Inflammatory macrophage treated with lipopolysaccharide for 4 hours (primary cell): ENCODE data around the gene CLIC1.

Source experiments
- DNase-seq: peaks from one replicate; pipeline ENCODE4 v3.0.0-alpha.2; 2020

The CLIC1 gene

DNA sequence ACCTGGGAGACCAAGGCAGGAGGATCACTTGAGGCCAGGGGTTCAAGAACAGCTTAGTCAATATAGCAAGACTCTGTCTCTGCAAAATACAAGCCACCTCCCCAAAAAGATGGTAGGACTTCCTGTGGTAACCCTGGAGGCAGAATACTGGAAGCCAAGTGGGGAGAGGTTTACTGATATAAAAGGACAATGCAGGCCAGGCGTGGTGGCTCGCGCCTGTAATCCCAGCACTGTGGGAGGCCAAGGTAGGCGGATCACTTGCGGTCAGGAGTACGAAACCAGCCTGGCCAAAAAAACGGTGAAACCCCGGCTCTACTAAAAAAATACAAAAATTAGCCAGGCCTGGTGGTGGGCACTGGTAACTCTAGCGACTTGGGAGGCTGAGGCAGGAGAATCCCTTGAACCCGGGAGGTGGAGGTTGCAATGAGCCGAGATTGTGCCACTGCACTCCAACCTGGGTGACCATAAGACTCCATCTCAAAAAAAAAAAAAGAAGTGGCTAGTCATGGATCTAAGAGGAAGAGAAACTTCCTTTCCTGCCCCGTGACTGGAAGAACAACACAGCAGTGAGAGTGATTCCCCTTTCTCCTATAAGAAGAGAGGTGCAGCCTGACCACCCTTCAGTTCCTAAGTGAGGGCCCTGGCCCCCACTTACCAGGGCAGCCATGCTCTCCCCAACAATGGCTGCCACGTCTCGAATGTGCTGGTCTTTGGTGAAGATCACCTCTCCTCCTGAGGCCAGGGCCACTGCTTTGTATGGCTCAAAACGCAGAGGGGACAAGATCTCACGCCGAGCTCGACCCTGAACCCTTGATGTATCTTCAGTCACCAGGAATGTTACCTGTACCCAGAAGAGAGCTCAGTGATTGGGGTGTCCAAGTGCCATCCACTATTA lies 32.3 kb upstream of the CLIC1 start:
- DNase-seq, result peak; percentile 88

DNA sequence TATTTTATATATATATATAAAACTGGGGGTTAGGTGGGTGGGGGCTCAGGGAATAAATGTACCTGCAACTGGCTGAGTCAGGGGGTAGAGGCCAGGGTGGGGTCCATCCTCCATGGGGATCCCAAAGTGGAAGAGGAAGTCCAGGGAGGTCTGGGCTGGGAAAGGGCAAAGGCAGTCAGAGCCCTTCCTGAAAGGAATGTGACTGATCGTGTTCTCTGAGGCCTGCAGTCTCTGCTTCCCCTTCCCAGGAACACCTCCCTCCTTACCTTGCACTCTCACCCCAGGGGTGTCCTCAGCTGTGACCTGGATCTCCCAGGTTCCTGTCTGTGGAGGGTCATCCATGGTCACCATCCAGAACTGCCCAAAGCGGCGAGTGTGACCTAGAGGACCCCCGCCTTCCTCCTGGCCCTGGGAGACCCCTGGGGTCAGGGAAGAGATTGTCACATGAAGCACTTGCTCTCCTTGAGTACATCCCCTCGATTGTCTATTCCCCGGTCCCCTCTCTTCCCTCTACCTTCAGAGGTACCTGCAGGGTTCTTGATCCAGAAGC lies 30.8 kb upstream of the CLIC1 start:
- DNase-seq, result no peak

DNA sequence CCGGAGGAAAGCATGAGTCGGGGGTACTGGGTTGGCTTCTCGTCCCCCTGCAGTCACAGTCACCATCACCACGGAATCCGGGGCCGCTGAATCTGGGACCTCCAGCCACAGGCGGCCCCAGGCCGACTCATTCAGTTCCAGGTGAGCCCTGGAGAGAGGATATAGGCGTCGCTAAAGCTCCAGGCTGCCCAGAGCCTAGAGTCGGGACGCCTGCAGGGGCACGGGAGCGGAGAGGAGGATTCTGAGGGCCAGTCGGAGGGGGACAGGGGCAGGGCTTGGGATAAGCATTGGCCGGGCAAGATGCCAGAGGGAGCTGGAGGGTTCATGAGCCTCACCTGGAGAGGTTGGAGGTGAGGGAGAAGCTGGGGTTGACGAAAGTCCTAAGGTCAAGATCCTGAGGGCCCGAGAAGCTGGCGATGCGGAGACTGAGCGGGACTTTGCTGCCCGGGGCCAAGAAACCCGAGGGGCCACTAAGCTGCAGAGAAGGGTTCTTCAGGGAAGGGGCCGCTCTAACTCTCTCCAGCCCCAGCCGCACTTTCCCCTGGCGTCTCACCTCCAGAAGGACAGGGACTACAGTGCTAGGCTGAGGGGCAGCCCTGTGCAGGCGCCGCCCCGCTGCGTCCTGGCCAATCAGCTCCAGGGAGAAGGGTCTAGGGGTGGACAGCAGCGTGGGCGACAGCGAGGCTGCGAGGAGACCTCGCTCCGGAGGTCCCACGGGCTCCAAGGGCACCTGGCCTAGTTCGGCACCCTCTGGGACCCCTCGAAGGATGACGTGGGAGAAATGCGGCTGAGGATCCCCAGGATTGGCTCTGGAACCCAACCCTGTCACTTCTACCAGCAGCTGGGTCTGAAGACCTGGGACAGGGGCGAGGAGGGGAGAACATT lies 29.8 kb upstream of the CLIC1 start:
- no peak for DNase-seq

GRCh38 chr6:31765559-31765909 lies 29.2 kb upstream of the CLIC1 start:
- no peak for DNase-seq

DNA sequence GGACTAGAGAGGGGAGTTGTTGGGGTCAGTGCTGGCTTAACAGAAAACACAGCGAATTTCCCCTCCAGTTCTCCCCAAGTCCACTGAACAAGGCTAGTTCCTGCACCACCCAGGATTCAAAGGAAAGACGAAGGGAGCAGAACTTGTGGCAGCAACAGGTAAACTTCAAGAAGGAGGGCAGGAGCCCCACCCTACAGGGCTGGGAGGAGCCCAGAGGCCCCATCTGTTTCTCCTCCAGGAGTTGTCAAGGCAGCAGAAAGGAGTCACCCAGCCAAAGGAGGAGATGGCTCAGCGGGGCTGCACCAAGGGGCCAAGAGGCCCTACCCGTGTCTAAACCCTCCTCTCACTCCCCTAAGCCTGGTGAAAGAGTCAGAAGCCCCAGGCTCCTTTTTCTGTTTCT lies 27.9 kb upstream of the CLIC1 start:
- DNase-seq, result no peak

DNA sequence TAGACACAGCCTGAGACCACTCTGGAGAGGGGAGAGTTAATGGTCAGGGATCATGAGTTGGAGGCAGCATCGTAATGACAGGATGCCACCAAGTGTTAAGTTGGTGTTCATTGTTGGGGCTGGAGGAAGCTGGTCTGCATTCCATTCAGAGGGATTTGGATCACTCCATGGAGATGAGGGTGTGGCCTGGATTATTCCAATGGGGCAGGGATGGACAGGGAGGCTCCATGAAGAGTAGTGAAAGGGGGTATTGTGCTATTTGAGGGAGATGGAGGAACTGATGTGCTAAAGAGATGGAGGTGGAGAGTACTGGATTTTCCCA lies 27.2 kb upstream of the CLIC1 start:
- DNase-seq, result no peak

DNA sequence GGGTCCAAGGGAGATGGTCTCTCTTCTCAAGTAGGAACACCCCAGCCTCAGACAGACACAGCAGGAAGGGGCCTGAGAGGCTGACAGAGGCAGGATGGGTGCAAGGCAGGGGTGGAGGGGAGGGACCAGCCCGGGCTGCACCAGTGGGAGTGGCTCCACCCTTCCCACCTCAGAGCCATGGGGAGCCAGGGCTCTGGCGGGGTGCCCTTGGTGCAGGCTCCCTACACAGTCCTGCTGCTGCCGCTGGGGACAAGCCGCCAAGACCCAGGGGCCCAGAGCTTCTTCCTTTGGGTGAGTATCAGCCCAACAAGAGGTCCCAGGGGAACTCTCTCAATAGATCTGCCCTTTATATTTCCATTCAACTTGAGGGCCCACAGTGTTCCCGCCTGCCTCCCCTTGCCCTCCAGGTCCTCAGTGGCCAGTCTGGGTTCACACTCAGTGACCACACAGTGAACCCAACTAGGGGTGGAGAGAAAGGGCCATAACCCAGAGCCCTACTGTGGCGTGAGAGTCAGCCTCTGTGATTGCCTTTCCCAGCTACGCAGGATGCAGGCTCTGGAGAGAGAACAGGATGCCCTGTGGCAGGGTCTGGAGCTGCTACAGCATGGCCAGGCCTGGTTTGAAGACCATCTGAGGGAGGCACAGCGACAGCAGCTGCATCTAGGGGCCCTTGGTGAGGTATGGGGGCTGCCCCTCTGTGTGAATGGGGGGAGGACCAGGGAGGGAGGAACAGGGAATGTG lies 26.7 kb upstream of the CLIC1 start:
- DNase-seq, result no peak

DNA sequence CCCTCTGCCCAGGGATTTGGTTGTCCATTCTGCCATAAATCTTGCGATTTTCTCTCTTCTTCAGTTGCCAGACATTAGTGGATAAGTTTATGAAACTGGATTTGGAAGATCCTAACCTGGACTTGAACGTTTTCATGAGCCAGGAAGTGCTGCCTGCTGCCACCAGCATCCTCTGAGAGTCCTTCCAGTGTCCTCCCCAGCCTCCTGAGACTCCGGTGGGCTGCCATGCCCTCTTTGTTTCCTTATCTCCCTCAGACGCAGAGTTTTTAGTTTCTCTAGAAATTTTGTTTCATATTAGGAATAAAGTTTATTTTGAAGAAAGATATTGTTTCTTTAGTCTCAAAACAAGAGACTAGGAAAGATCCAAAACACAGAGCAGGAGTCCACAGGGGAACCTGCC lies 26.0 kb upstream of the CLIC1 start, which contains the start of gene SAPCD1:
Gene SAPCD1 (plus strand): TSS at position 301 of the 400 bp plus-strand sequence. CDS start 399 bp downstream, outside the sequence.
- DNase-seq, result no peak

DNA sequence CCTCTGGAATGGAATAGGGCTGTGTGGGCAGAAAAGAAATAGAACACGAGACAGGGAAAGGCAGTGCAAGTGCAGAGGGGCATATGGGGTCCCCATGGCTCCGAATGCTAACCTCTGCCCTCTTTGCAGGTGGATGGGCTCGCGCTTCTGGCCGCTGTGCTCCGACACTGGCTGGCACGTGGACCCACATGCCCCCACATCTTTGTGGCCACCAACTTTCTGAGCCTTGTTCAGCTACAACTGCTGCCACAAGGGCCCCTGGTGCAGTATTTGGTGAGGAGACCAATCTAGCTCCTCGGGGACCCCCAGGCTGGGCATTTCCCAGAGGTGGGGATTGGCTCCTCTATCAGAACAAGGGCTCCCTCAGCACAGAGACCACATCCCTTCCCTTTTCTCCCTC lies 25.0 kb upstream of the CLIC1 start:
- DNase-seq, result no peak

- no peak for DNase-seq
Measured at GRCh38 chr6:31760790-31761189, 24.5 kb upstream of the CLIC1 start.

GRCh38 chr6:31758281-31758680 lies 22.0 kb upstream of the CLIC1 start:
- DNase-seq, result no peak

DNA sequence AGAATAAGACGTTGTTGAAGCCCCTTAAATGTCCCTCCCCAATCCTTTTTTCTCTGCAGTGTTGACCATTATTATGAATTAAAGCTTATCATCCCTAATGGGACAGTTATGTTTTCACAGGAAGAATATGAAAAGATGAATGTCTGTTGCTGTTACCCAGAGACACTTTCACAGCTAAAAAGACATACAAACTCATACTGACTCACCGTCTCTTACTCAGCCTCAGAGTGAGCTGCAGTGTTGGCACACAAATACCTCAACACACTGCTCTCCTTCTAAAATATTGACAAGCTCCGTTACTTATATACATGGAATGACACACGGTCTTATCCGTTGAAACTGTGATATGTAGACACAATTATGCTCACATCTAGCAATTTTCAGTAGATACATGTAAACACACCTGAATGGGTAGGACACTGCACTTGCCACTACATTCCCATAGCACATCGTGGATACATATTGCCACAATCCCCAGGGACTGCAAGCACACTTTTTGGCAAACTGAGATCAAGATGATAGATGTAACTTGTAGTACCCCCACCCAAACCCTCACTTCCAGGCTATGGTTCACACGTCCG lies 16.5 kb upstream of the CLIC1 start:
- DNase-seq, result no peak

DNA sequence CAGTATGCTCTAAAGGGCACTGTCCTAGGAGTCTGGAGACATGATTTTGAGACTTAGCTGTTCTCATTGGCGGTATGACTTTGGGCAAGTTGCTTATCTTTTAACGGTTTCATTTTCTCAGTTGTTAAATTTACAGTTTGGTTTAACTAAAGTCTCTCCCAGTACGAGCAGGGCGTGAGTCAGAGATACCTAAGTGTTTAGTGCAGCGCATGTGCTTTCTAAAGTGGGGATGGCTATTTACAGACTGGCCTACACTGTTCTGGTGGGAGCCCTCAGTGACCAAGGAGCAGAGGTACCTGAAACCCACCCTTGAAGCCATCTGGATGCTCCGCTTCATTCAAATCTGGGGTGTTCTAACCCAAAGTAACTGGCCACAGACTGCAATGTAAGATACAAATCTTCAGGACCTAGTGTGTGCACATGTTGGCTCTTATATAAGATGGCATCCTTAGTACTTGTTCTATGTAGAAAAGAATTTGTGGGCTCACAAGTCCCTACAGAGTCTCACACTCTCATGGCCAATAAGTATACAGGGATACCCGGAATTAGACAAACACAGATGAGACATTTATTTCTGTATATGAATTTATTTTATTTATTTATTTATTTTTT lies 14.2 kb upstream of the CLIC1 start:
- DNase-seq, result no peak

- DNase-seq, result no peak
Measured at GRCh38 chr6:31749301-31750036, 13.1 kb upstream of the CLIC1 start.

DNA sequence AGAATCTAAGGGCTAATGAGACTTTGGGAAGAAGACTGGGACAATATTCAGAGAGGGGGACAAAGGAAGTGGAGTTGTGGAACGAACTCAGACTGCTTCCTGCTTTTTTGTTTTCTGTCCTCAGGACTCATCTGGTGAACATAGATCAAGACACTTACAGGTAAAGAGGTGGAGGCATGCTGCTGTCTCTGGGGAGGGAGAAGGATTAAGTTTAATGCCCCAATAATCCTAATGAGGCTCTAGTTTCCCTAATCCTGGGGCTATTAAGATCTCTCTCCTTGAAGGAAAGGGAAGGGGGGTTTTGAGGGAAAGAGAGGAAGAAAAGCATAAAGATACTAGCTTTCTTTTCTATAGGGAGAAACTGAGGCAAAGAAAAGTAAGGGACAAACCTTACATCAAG lies 8.1 kb upstream of the CLIC1 start:
- DNase-seq, result no peak

DNA sequence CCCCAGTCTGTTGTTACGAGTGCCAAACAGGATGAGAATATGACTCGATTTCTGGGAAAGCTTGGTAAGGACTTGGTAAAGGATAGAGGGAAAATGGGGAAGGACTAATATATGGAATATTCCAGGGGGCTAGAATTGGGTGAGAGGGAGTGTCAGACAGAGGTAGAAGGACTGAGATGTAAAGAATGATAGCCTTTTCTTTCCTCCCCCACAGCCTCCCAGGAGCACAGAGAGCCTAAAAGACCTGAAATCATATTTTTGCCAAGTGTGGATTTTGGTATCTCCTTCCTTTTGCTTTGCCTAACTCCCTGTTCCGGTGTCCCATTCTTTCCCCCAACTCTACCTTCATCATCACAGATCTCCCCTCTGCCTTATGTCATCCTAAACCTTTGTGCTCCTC lies 6.6 kb upstream of the CLIC1 start:
- DNase-seq, result no peak

GRCh38 chr6:31741815-31742214 lies 5.5 kb upstream of the CLIC1 start:
- DNase-seq, result no peak

- DNase-seq, result peak; percentile 62
Measured at GRCh38 chr6:31740397-31741223, 4.3 kb upstream of the CLIC1 start.

GRCh38 chr6:31739639-31740396 lies 3.5 kb upstream of the CLIC1 start, which contains the start of gene MSH5:
Gene MSH5, plus strand, starts transcription at chr6:31740005. Its CDS starts 462 bp downstream, at chr6:31740467.
- peak; percentile 99 for DNase-seq
